ENCODE measurements around the gene ACVRL1. TPM values are rescaled to one million over a fixed set of nuclear protein-coding genes. Genes with fewer than 3 reads are reported as not detected.

Gene ACVRL1
- total RNA-seq (20.8 and 36.2 TPM in 2 replicates), polyA plus RNA-seq (8.9 and 15.0 TPM in 2 replicates), polyA minus RNA-seq (ENCODE audit: low replicate concordance) (27.3 and 35.7 TPM in 2 replicates)
- polyA plus RNA-seq (2012) = 19.2 and 34.5 TPM in 2 replicates

DNA sequence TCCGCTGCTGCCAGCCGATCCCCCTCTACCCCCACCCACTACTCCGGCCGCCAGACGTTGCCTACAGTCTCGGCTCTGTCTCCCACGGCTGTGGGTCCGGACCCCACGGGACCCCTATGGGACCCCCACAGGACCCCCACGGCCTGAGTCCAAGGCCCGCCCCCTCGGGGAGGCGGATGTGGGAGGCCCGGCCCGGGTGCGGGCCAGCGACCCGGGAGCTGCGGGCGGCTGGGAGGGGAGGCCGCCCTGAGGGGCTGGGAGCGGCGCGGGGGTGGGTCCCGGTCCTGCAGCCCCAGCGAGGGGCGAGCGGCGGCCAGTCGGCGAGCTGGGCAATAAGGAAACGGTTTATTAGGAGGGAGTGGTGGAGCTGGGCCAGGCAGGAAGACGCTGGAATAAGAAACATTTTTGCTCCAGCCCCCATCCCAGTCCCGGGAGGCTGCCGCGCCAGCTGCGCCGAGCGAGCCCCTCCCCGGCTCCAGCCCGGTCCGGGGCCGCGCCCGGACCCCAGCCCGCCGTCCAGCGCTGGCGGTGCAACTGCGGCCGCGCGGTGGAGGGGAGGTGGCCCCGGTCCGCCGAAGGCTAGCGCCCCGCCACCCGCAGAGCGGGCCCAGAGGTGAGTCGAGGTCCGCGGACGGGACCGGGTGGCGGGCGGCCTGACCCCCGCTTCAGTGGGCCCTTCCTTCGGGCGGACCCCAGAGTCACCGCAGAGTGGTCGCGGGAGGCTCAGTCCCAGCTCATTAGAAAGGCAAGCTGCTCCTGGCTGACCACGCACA is at the start of gene ACVRL1:
ACVRL1 (plus strand) TSS at position 422 of the 773 bp plus-strand sequence. CDS start 4,971 bp downstream, outside the sequence.
- Histone ChIP-seq H3K4me2 (ENCODE audit: extremely low read depth, insufficient read depth, low read length) (peak within 1 kb of the TSS; percentile 84), H3K9me3 (ENCODE audit: control insufficient read depth, insufficient read depth, low read depth, low read length) (no peaks in the 10 kb centered on the region), H3K4me1 (ENCODE audit: control insufficient read depth, extremely low read depth, insufficient read depth, low read length) (peaks cover 25% of the 10 kb centered on the region), H4K20me1 (ENCODE audit: control insufficient read depth, extremely low read depth, insufficient read depth, low read length) (no peaks in the 10 kb centered on the region), H3K36me3 (ENCODE audit: control insufficient read depth, insufficient read depth, low read length) (no peaks in the 10 kb centered on the region), H3K27me3 (ENCODE audit: control insufficient read depth, insufficient read depth, low read length) (no peaks in the 10 kb centered on the region), H3K4me3 (replicated peaks in 1 of 4; ENCODE audit: control extremely low read depth in 1 of 4, insufficient read depth in 1 of 4, low read depth in 3 of 4, low read length in 4 of 4) (peak within 1 kb of the TSS; percentile 19 to 65 (median 50)), H3K9ac (ENCODE audit: insufficient read depth, low read length) (peak within 1 kb of the TSS; percentile 60), H2AFZ (ENCODE audit: low read length) (peak within 1 kb of the TSS; percentile 13), H3K27ac (ENCODE audit: insufficient read depth, low read length) (peak within 1 kb of the TSS; percentile 89), H3K79me2 (ENCODE audit: control insufficient read depth, insufficient read depth, low read length) (no peaks in the 10 kb centered on the region)
- peak in 1 of 2 donors; percentile 17 for DNase-seq (ENCODE audit: low read depth in 2 of 2)
- no peak for TF ChIP-seq EZH2 (IDR thresholded peaks at IDR 0.05; ENCODE audit: low read length, missing control alignments)
- TF ChIP-seq, protein P1, sequence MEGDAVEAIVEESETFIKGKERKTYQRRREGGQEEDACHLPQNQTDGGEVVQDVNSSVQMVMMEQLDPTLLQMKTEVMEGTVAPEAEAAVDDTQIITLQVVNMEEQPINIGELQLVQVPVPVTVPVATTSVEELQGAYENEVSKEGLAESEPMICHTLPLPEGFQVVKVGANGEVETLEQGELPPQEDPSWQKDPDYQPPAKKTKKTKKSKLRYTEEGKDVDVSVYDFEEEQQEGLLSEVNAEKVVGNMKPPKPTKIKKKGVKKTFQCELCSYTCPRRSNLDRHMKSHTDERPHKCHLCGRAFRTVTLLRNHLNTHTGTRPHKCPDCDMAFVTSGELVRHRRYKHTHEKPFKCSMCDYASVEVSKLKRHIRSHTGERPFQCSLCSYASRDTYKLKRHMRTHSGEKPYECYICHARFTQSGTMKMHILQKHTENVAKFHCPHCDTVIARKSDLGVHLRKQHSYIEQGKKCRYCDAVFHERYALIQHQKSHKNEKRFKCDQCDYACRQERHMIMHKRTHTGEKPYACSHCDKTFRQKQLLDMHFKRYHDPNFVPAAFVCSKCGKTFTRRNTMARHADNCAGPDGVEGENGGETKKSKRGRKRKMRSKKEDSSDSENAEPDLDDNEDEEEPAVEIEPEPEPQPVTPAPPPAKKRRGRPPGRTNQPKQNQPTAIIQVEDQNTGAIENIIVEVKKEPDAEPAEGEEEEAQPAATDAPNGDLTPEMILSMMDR (conservative IDR thresholded peaks at IDR 0.05 in 1 of 2, IDR thresholded peaks at IDR 0.05 in 1 of 2; ENCODE audit: low read depth in 1 of 2, low read length in 2 of 2) = no peak

DNA sequence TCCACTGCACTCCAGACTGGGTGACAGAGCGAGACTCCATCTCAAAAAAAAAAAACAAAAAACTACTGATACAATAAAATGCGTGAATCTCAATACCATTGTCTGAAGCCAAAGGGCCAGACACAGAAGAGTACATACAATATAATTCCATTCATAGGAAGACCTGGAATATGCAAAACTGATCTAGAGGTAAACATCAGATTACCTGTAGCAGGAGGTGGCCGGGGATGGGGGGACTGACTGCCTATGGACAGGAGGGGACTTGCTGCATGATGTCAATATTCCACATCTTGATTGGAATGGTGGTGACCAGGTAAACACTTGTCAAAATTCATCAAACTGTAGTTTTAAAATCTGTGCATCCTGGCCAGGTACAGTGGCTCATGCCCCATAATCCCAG is 46.3 kb upstream of the ACVRL1 start:
- Histone ChIP-seq H3K9ac (ENCODE audit: insufficient read depth, low read length) (no peak overlapping the region), H3K27ac (ENCODE audit: insufficient read depth, low read length) (no peak overlapping the region), H3K36me3 (ENCODE audit: control insufficient read depth, insufficient read depth, low read length) (no peaks in the 10 kb centered on the region), H4K20me1 (ENCODE audit: control insufficient read depth, extremely low read depth, insufficient read depth, low read length) (no peaks in the 10 kb centered on the region), H3K4me2 (ENCODE audit: extremely low read depth, insufficient read depth, low read length) (no peak overlapping the region), H3K4me3 (replicated peaks in 1 of 4; ENCODE audit: control extremely low read depth in 1 of 4, insufficient read depth in 1 of 4, low read depth in 3 of 4, low read length in 4 of 4) (no peak overlapping the region), H3K27me3 (ENCODE audit: control insufficient read depth, insufficient read depth, low read length) (peaks cover 30% of the 10 kb centered on the region), H3K9me3 (ENCODE audit: control insufficient read depth, insufficient read depth, low read depth, low read length) (no peaks in the 10 kb centered on the region), H3K4me1 (ENCODE audit: control insufficient read depth, extremely low read depth, insufficient read depth, low read length) (peaks cover 4% of the 10 kb centered on the region), H3K79me2 (ENCODE audit: control insufficient read depth, insufficient read depth, low read length) (no peaks in the 10 kb centered on the region), H2AFZ (ENCODE audit: low read length) (no peak overlapping the region)
- TF ChIP-seq, protein P1 (conservative IDR thresholded peaks at IDR 0.05 in 1 of 2, IDR thresholded peaks at IDR 0.05 in 1 of 2; ENCODE audit: low read depth in 1 of 2, low read length in 2 of 2) = no peak
- TF ChIP-seq EZH2 (IDR thresholded peaks at IDR 0.05; ENCODE audit: low read length, missing control alignments) = no peak
- no peak for DNase-seq (ENCODE audit: low read depth in 2 of 2)

DNA sequence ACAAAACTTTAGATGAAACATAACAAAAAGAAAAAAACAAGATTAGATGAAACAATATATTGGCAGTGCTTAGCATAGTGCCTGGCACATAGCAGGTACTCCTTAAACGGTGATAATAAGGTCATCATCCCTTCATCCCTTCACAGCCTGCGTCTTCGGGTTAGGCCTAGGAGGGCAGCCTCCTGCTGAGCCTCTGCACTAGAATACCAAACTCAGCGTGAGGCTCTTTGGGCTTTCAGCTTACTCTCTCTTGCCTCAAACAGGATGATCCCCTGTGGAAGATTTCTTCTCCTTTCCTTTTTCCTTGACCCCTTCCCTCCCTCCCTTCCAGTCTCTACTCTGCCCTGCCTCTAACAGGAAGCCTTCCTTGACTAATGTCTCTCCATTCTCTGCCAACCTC is 44.4 kb upstream of the ACVRL1 start:
- peaks cover 2% of the 10 kb centered on the region for H3K4me1 ChIP-seq (ENCODE audit: control insufficient read depth, extremely low read depth, insufficient read depth, low read length)
- TF ChIP-seq EZH2 (IDR thresholded peaks at IDR 0.05; ENCODE audit: low read length, missing control alignments) = no peak
- TF ChIP-seq, protein P1 (conservative IDR thresholded peaks at IDR 0.05 in 1 of 2, IDR thresholded peaks at IDR 0.05 in 1 of 2; ENCODE audit: low read depth in 1 of 2, low read length in 2 of 2) = no peak
- no peak overlapping the region for H3K4me2 ChIP-seq (ENCODE audit: extremely low read depth, insufficient read depth, low read length)
- no peaks in the 10 kb centered on the region for H4K20me1 ChIP-seq (ENCODE audit: control insufficient read depth, extremely low read depth, insufficient read depth, low read length)
- H3K9me3 ChIP-seq (ENCODE audit: control insufficient read depth, insufficient read depth, low read depth, low read length) = no peaks in the 10 kb centered on the region
- no peaks in the 10 kb centered on the region for H3K79me2 ChIP-seq (ENCODE audit: control insufficient read depth, insufficient read depth, low read length)
- H3K27me3 ChIP-seq (ENCODE audit: control insufficient read depth, insufficient read depth, low read length) = peaks cover 30% of the 10 kb centered on the region
- H3K9ac ChIP-seq (ENCODE audit: insufficient read depth, low read length) = no peak overlapping the region
- no peak for DNase-seq (ENCODE audit: low read depth in 2 of 2)
- no peak overlapping the region for H3K4me3 ChIP-seq (replicated peaks in 1 of 4; ENCODE audit: control extremely low read depth in 1 of 4, insufficient read depth in 1 of 4, low read depth in 3 of 4, low read length in 4 of 4)
- H2AFZ ChIP-seq (ENCODE audit: low read length) = no peak overlapping the region
- no peaks in the 10 kb centered on the region for H3K36me3 ChIP-seq (ENCODE audit: control insufficient read depth, insufficient read depth, low read length)
- H3K27ac ChIP-seq (ENCODE audit: insufficient read depth, low read length) = no peak overlapping the region

All from fibroblast of lung (primary cell).